ENCODE measurements around the gene TMEM63C.

The TMEM63C gene

DNA sequence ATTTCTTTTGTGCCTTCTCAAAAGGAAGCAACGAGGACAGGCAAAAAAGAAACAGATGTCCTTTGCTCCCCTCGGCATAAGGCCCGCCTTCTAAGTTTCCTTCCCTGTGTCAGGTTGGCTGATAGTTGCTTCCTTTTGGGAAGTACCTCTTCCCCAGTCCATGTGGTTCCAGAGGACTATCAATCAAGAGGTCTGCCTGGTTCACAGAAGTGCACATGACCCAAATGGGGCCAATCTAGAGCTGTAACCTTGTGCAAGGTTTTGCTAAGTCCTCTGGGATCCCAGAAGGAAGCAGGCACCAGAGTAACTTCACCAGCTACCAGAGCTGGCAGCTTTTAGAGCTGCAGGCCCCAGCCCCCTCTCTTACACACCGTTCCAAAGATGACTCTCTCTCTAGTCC is 42.6 kb downstream of the TMEM63C start:
- DNase-seq, result no peak

DNA sequence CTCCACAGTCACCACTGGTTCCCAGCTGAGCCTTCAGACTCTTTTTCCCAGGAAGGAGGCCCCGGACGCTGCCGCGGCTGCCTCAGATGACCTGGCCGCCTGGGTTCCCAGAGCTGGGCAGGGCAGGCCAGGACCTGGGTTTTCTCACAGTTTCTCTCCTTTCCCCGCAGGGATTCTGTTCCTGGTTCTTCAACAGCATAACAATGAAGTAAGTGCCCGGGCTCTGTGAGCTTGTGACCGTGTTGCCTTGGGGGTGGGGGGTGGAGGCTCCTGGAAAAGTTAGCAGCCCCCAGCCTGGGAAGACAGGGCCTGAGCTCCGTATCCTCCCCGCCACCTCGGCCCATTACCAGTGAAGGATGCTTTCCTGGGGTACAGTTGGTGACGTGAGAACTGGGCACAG is 43.7 kb downstream of the TMEM63C start:
- DNase-seq, result no peak

DNA sequence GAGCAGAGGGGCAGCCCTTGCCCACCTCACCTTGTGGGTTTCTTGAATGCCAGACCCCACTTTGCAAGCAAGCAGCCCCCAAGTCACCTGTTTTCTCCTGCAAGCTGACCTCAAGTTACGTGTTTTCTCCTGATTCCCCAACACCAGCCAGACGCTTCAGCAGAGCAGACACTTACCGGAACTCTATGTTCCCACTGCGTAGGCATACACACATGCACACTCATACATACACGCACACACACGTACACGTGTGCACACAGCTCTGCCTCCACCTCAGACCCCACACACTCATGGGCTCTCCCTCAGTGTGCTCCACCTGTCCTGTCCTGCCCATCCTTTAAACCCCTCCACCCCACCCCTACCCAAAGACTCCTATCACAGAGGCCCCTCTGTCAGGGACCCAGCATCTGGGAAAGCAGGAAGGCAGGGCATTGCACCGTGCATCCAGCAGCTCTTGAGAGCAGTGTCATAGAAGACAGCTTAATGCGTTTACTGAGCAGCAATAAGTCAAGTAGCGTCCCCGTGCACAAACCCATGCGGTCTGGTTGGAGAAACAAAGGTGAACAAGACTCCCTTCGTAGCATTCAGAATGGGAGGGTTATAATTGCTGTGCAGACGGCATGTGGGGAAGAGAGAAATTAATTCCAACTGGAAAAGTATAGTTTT is 44.4 kb downstream of the TMEM63C start:
- no peak for DNase-seq

DNA sequence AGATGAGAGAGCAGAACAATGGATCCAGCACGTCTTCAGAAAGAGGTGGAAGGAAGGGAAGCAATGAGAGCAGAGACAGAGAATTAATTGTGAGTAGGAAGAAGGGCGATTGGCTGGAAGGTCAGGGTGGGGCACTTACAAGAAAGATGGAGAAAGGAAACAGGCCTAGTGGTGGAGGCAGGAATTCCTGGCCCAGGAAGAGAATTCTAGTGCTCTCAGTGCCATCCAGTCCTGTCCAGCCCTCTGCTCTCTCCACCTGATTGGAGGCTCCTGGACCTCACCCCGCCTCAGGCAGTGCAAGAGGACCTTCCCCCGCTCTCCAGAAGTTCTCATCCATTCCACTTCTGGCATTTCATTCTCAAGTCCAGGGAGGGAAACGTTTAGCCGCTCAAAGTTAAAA is 46.5 kb downstream of the TMEM63C start:
- no peak for DNase-seq

DNA sequence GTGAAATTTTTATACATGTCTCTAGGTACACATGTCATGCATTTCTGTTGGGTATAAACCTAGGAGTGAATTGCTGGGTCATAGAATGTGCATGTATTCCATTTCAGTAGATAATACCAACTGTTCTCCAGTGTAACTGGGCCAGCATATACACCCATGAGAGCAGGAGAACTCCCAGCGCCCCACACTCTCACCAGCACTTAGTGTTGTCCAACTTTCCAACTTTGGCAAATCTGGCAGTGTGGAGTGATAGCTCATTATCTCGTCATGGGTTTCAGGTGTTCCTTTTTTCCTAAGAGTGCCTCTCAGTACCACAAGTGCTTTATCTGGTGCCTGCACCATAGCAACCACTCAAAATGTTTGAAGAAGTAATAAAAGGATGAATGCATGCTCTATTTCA is 49.3 kb downstream of the TMEM63C start:
- no peak for DNase-seq

DNA sequence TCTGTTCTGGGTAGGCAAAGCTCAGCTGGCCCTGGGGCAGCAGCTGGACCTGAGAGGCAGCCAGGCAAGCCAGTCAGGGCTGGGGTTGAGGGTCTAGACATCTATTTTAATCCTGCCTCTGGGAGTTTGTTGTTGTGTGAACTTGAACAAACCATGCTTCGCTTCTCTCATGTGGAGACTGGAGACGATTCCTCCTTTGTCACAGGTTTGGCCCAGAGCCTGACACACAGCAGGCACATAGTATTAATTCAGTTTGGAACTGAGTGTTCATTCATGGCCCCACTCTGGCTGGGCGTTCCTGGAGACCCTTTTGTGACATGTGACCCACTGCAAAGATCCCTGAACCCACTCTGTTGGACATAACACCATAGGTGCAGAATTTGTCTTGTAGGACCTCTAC is 50.1 kb downstream of the TMEM63C start:
- DNase-seq, result no peak

DNA sequence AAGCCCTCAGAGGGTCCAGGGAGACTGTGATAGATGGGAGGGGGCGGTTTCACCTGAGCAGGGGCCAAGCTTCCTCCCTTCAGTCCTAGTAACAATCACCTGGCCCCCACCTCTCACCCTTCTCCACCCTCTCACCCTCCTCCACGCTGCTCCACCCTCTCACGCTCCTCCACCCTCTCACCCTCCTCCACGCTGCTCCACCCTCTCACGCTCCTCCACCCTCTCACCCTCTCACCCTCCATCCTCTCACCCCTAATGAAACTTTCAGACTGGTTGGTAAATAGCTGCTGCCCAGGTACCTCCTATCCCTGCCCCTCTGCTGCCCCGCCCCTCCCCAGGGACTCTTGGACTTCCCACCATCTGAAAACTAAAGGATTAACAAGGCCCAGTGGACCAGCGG is 55.2 kb downstream of the TMEM63C start:
- no peak for DNase-seq

DNA sequence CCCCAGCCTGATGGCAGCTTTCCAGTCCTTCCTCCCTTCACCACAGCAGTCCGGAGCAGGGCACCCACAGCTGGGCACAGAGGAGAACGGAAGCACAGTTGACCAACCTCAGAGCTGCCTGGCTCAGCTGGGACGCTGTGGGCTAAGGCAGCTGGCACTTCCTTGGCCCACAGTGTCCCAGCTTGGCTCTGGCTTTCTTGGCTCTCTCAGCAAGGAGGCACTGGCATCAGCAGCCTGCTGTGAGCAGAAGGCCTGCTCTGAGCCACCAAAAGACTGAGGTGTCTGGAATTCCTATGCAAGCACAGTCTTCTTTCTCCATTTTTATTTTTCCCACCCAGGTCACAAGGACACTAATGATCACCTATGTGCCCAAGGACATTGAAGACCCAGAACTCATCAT is 56.8 kb downstream of the TMEM63C start:
- DNase-seq, result no peak

DNA sequence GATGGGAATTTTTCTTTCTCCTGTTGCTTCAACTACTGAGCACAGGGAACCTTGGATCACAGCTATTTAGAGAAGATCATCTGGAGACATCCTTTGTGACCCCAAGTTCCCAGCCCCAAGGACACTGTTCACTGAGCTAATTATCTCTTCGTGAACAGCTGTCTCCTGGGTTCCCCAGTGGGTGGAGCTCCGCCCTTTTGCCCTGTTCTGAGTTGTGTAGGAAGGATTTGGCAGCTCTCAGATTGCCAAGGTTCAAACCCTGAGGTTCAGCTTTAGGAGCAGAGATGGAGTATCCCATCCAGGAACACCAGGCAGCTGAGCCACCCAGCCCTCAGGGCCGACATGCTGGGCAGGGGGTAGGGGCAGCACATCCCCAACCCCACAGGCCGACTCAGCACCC is 57.4 kb downstream of the TMEM63C start:
- no peak for DNase-seq

DNA sequence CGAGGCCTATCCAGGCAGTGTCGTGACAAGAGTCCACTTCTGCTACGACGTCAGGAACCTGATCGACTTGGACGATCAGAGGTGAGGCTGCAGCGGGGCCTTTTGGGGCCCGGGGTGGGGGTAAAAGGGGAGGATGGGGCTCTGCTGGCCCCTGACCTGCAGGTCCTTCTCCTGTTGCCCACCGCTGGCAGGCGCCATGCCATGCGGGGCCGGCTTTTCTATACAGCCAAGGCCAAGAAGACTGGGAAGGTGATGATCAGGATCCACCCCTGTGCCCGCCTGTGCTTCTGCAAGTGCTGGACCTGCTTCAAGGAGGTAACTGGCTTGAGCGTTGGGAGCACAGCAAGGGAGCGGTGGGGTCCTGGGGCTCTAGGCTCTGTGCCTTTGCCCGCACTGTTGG is 57.8 kb downstream of the TMEM63C start:
- DNase-seq, result no peak

DNA sequence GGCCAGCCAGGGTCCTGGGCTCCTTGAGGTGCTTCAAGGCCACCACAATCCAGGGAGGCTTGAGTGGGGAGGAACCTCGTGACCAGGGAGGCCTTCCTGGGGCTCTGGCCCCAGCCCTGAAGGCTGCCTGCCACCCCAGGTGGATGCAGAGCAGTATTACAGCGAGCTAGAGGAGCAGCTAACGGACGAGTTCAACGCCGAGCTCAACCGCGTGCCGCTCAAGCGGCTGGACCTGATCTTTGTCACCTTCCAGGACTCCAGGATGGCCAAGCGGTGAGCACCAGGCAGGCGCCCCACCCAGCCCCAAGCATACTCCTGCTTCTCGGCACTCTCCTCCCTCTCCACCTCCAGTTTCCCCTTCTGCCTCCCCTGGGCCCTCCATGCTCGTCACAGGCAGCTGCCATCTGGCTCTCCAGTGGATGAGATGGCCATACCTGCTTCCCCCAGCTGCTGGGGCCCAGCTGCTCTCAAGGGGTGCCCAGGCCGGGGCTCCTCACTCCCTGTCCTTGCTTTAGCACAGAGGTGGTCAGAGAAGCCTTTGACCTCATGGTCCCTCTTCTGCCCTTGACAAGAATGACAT is 58.8 kb downstream of the TMEM63C start:
- DNase-seq, result no peak

DNA sequence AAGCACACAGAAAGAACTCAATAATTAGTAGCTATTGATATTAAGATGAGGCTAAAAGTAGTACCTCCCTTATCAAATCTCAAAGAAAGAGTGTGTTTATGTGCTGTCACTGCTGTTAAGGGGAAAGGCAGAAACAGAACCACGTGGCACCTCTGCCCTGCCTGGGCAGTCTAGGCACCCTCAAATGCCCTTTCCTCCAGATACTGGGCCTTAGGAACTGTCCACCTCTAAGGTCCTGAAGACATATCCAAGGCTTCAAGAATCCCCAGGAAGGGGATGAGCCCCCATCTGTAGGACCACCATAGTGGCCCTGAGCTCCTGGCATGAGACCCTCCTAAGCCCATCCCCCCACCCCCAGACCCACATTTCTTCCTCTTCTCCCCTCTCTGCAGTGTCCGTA is 60.4 kb downstream of the TMEM63C start:
- no peak for DNase-seq

DNA sequence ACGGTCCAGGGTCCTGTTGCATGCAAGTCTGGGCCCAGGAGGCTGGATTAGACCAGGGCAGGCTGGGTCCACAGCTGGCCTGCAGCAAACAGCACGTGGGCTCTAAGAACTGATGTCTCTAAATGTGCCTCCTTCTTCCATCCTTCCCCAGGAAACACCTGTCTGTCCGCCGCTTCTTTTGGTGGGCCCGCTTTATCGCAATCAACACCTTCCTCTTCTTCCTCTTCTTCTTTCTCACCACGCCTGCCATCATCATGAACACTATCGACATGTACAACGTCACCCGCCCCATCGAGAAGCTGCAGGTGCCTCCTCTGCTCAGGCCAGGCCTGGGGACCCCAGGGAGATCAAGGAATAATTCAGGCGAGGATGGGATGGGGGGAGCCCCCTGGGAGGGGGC is 61.2 kb downstream of the TMEM63C start:
- DNase-seq, result no peak

DNA sequence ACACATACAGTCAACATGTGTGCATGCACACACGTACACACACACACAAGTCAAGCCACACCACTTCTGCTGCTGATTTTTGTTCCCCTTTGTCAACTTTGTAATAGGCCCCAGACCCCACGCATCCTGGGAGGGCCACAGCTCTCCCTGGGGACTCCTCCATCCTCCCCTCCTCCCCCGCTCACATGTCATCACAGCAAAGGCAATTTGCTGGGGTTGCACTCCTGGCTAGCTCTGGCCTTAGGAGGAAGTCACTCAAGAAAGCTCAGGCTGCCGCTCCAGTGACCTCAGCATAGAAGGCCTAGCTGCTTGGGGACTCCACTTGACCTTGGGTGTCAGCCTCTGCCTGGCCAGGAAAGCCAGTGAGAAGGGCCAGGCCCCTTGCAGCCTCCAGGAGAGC is 62.3 kb downstream of the TMEM63C start:
- DNase-seq, result no peak

DNA sequence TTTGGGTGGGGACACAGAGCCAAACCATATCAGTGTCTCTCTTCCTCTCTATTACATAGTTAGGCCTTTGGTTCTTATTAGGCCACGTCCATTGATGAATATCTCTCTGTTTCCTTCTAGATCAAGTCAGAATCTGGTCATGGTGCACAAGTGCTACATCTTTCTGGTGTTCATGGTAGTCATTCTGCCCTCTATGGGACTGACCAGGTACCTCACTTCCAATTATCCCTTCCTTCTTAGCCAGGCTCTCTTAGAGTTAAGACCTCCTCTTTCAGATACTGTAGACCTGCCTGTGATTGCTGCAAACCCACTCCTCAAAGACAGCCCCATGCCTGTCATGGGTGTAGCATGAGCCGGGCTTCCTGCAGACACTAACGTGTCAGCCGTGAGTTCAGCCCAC is 64.2 kb downstream of the TMEM63C start:
- DNase-seq, result no peak

DNA sequence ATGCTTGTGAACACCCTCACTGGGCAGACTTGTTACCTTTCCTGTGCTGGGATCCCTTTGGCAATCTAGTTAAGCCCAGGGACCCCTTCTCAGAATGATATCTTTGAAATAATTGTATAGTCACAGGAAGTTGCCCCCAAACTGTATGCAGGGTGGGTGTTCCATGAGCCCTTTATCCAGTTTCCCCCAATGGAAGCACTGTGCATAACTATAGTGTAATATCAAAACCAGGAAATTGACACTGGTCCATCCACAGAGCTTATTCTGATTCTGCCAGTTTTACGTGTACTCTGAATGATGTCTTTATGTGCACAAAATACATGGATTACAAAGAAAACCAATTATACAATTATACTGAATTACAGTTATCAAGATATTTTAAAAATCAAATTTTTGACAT is 65.2 kb downstream of the TMEM63C start:
- DNase-seq, result no peak

DNA sequence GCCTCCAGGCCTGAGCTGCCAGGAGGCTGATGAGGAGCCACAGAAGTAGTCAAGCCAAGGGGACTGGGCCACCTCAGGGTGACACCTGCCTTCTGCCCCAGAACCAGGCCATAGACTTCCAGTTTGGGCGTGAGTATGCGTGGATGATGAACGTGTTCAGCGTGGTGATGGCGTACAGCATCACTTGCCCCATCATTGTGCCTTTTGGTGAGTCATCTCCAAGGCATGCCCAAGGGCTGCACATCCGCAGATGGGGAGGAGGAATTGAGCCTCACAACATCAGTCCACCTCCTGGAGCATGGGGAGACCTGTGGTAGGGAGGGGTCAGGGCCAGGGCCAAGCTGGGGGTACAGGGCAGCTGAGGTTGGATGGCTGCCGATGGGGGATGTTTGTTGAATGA is 67.1 kb downstream of the TMEM63C start:
- DNase-seq, result no peak

DNA sequence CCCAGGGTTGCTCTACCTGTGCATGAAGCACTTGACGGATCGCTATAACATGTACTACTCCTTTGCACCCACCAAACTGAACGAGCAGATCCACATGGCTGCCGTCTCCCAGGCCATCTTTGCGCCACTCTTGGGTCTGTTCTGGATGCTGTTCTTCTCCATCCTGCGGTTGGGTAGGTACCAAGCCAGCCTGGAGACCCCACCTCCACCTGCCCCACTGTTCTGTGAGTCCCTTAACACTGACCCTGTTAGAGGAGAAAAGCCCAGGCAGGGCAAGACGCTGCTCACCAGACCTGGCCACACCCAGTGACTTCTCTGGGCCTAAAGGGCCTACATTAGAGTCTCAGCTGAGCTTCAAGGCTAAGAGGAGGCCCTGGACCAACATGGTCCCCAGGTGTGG is 67.7 kb downstream of the TMEM63C start:
- DNase-seq, result no peak

DNA sequence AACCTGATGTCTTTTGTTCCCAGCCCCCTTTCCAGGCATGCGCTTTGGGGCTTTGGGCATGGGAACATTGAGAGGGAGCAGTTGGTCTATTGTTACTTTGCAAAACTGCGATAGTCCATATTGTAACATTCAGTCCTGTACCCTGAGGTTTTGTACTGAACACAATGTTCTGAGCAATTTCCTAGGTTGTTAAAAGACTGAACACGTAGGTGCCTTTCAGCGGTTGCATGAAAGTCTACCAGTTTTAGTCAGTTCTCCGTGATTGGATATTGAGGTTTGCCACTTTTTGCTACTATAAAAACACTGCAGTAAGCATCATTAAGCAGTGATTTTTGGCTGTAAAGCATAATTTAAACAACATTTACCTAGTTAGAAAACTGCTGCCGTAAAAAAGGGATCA is 69.3 kb downstream of the TMEM63C start:
- DNase-seq, result no peak

DNA sequence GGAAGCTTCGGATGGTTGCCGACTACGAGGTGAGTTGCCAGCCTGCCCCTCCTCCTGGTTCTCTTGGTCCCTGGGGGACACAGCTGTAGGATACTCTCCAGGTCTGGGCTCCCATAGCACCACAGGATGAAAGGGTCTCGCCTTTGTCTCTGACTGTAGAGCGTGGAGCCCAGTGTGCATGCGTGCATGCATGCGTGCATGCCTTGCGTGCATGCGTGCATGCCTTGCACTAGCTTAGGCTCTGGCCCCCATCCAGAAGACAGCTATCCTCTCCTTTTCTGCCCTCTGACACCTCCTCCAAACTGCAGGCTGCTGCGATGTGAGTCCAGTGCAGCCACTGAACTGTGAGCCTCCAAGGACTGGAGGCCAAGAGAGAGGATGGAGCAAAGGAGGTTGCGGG is 70.3 kb downstream of the TMEM63C start:
- DNase-seq, result no peak

DNA sequence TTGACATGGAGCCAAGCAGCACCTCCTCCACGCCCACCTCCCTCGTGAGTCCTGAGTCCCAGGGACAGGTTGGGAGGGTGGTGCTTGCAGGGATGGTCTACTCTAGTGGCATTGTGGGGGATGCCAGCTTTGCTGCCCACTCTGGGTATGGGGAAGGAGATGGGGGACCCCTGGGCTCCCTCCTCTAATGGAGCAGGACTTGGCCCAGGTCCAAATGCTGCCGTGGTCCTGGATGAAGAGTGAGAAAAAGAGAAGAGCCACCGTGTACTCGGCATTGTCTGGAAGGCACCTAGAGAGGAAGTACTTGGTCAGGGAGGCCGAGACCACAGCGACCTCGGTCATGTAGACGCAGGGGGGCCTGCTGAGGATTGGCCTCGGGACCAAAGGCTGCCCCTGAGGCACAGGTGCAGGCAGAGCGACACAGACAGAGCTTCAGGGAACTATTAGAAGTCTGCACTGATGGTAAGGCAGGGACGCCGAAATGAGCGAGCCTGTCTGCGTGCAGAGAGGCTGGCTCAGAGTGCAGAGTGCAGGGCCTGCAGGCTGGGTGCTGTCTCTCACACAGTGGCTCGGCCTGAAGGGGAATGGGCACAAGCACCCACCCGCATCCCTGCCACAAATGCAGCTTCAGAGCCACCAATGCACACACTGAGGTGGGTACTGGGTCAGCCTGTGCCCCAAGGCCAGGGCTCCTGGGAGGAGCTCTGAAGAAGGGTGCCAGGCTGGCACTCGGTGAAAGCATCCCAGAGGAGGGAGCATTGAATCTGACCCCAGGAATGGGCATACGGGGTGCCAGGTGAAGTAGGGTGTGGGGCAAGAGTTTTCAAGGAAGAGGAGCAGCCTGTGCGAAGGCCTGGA is 72.0 kb downstream of the TMEM63C start:
- no peak for DNase-seq

DNA sequence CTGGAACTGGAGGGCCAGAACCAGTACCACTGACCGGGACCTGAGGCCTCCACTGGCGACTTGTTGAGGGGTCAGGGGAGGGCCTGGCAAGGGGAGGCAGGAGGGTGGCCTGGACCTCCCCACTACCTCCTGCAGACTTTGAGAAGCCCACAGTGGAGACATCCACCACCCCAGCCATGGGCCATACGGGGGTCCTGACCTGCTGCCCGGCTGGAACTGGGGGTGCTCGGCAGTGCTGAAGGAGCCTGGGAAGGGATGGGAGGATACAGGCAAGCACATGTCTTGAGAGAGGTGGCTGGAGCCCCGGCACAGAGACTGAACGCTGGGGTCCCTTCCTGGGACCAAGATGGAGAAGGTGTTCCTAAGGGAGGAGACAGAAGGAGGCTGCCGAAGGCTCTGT is 75.1 kb downstream of the TMEM63C start:
- no peak for DNase-seq

DNA sequence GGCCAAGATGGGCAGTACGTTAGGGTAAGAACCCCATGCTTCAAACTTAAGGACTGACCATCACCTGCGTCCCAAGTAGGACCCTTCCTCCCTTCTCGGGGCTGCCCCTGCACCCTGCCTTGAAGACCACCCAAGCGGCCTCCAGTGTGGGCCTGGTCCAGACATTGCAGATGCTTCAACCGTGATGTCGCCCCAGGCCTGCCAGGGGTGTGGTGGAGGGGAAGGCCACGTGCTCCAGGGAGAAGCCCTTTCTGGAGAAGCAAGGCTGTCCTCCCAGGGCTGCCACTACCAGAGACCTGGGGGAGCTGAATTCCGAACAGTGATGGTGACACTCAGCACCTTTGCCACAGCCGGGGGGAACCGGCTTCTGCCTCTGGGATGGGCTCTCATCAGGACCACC is 76.1 kb downstream of the TMEM63C start:
- no peak for DNase-seq

DNA sequence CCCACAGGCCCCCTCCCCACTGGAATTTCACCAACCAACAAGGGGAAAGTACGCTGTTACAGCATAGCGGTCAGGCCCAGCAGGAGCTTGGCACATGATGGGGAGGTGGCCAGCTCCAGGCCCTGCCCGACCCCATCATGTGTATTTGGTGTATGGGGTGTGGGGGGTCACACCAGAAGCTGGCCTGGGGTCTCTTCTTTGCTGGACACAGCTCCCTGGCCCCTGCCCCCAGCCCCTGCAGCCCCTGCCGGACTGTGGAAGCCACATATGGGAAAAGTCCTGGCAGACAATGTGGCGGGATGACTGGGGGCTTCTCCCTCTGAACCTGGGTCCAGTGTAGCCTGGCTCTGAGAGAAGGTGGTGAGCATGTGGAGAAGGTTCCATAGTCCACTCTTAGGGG is 77.0 kb downstream of the TMEM63C start:
- DNase-seq, result no peak
